HG03571 (cell line): ENCODE results near the gene SPINK8.
"Not testable (repeated sequence)": the region's sequence is repeated elsewhere in the genome, so short reads cannot be mapped to it uniquely, and the experiment has no call there.

Experiments used
- ATAC-seq: cut with Tn5 transposase; IDR thresholded peaks from one replicate; pipeline ENCODE4 v1.9.1; 2021; ENCODE audit not compliant: unreplicated experiment

SPINK8 gene

GRCh38 chr3:48333346-48334245 lies at the start of gene SPINK8:
Gene SPINK8, minus strand, starts transcription at chr3:48333661. Its CDS starts 5,320 bp downstream, at chr3:48328341.
- ATAC-seq = not testable (repeated sequence)

GRCh38 chr3:48372862-48373435 lies 39.5 kb upstream of the SPINK8 start:
- no peak for ATAC-seq

GRCh38 chr3:48372377-48372770 lies 38.9 kb upstream of the SPINK8 start:
- ATAC-seq = no peak

GRCh38 chr3:48371651-48372376 lies 38.4 kb upstream of the SPINK8 start, which contains the start of gene FBXW12:
Gene FBXW12, plus strand, starts transcription at chr3:48372219. Its CDS starts 549 bp downstream, at chr3:48372768.
- ATAC-seq = no peak

- ATAC-seq = no peak
These were observed 36.9 kb upstream of the SPINK8 start for GRCh38 chr3:48370333-48370713.

GRCh38 chr3:48369693-48370332 lies 36.4 kb upstream of the SPINK8 start:
- ATAC-seq = no peak

- no peak for ATAC-seq
These were observed 33.7 kb upstream of the SPINK8 start for GRCh38 chr3:48367201-48367600.

- no peak for ATAC-seq
These were observed 31.4 kb upstream of the SPINK8 start for GRCh38 chr3:48364840-48365239.

- no peak for ATAC-seq
These were observed 28.5 kb upstream of the SPINK8 start for GRCh38 chr3:48361928-48362327.

- ATAC-seq = no peak
These were observed 23.0 kb upstream of the SPINK8 start for GRCh38 chr3:48356419-48356818.

GRCh38 chr3:48353987-48354386 lies 20.5 kb upstream of the SPINK8 start:
- no peak for ATAC-seq

- ATAC-seq = no peak
These were observed 19.1 kb upstream of the SPINK8 start for GRCh38 chr3:48352546-48352945.

GRCh38 chr3:48347500-48347899 lies 14.0 kb upstream of the SPINK8 start:
- no peak for ATAC-seq

GRCh38 chr3:48345946-48346572 lies 12.6 kb upstream of the SPINK8 start:
- ATAC-seq = no peak

GRCh38 chr3:48344867-48345507 lies 11.5 kb upstream of the SPINK8 start:
- ATAC-seq = no peak

- no peak for ATAC-seq
These were observed 10.0 kb upstream of the SPINK8 start for GRCh38 chr3:48343432-48343831.

- ATAC-seq = no peak
These were observed 5.2 kb upstream of the SPINK8 start for GRCh38 chr3:48338635-48339034.

- ATAC-seq = not testable (repeated sequence)
These were observed 4.1 kb upstream of the SPINK8 start for GRCh38 chr3:48337536-48337935.

- not testable (repeated sequence) for ATAC-seq
These were observed 1.8 kb upstream of the SPINK8 start for GRCh38 chr3:48335286-48335685.

- ATAC-seq = no peak
These were observed 1.1 kb upstream of the SPINK8 start for GRCh38 chr3:48334605-48335004.
